ENCODE results near the gene CFAP54. TPM values are rescaled to one million over a fixed set of nuclear protein-coding genes. Genes with fewer than 3 reads are reported as not detected.

Gene CFAP54
- total and polyA plus RNA-seq, 2 donors (not counting 1 experiment from before 2014, with no cell fraction given) = 0.93 to 7.1 TPM

- H4K20me1 ChIP-seq (ENCODE audit: control insufficient read depth, extremely low read depth, insufficient read depth, low read length) = no peaks in the 10 kb centered on the region
- no peaks in the 10 kb centered on the region for H3K79me2 ChIP-seq (ENCODE audit: control insufficient read depth, insufficient read depth, low read length)
- peak; percentile 29 to 35 for DNase-seq (ENCODE audit: low read depth in 2 of 2)
- H3K27me3 ChIP-seq (ENCODE audit: control insufficient read depth, insufficient read depth, low read length) = no peaks in the 10 kb centered on the region
- no peak overlapping the region for H3K4me3 ChIP-seq (replicated peaks in 1 of 4; ENCODE audit: control extremely low read depth in 1 of 4, insufficient read depth in 1 of 4, low read depth in 3 of 4, low read length in 4 of 4)
- H3K9me3 ChIP-seq (ENCODE audit: control insufficient read depth, insufficient read depth, low read depth, low read length) = no peaks in the 10 kb centered on the region
- H3K36me3 ChIP-seq (ENCODE audit: control insufficient read depth, insufficient read depth, low read length) = no peaks in the 10 kb centered on the region
- H3K9ac ChIP-seq (ENCODE audit: insufficient read depth, low read length) = no peak overlapping the region
- no peak overlapping the region for H2AFZ ChIP-seq (ENCODE audit: low read length)
- no peak overlapping the region for H3K27ac ChIP-seq (ENCODE audit: insufficient read depth, low read length)
- H3K4me1 ChIP-seq (ENCODE audit: control insufficient read depth, extremely low read depth, insufficient read depth, low read length) = no peaks in the 10 kb centered on the region
- no peak for TF ChIP-seq EZH2 (IDR thresholded peaks at IDR 0.05; ENCODE audit: low read length, missing control alignments)
- TF ChIP-seq CTCF (conservative IDR thresholded peaks at IDR 0.05 in 1 of 2, IDR thresholded peaks at IDR 0.05 in 1 of 2; ENCODE audit: low read depth in 1 of 2, low read length in 2 of 2) = no peak
- no peak overlapping the region for H3K4me2 ChIP-seq (ENCODE audit: extremely low read depth, insufficient read depth, low read length)
Observed at GRCh38 chr12:96520767-96521166, 31.4 kb downstream of the CFAP54 start.

- H3K4me2 ChIP-seq (ENCODE audit: extremely low read depth, insufficient read depth, low read length) = no peak overlapping the region
- TF ChIP-seq CTCF (conservative IDR thresholded peaks at IDR 0.05 in 1 of 2, IDR thresholded peaks at IDR 0.05 in 1 of 2; ENCODE audit: low read depth in 1 of 2, low read length in 2 of 2) = no peak
- no peak for TF ChIP-seq EZH2 (IDR thresholded peaks at IDR 0.05; ENCODE audit: low read length, missing control alignments)
- H3K79me2 ChIP-seq (ENCODE audit: control insufficient read depth, insufficient read depth, low read length) = no peaks in the 10 kb centered on the region
- H3K4me3 ChIP-seq (replicated peaks in 1 of 4; ENCODE audit: control extremely low read depth in 1 of 4, insufficient read depth in 1 of 4, low read depth in 3 of 4, low read length in 4 of 4) = no peak overlapping the region
- no peaks in the 10 kb centered on the region for H3K36me3 ChIP-seq (ENCODE audit: control insufficient read depth, insufficient read depth, low read length)
- DNase-seq (ENCODE audit: low read depth in 2 of 2) = no peak
- H2AFZ ChIP-seq (ENCODE audit: low read length) = no peak overlapping the region
- no peak overlapping the region for H3K9ac ChIP-seq (ENCODE audit: insufficient read depth, low read length)
- H3K9me3 ChIP-seq (ENCODE audit: control insufficient read depth, insufficient read depth, low read depth, low read length) = no peaks in the 10 kb centered on the region
- H3K27ac ChIP-seq (ENCODE audit: insufficient read depth, low read length) = no peak overlapping the region
- H4K20me1 ChIP-seq (ENCODE audit: control insufficient read depth, extremely low read depth, insufficient read depth, low read length) = no peaks in the 10 kb centered on the region
- no peaks in the 10 kb centered on the region for H3K4me1 ChIP-seq (ENCODE audit: control insufficient read depth, extremely low read depth, insufficient read depth, low read length)
- H3K27me3 ChIP-seq (ENCODE audit: control insufficient read depth, insufficient read depth, low read length) = no peaks in the 10 kb centered on the region
Observed at GRCh38 chr12:96521895-96522682, 32.7 kb downstream of the CFAP54 start.

GRCh38 chr12:96522690-96523089 lies 33.3 kb downstream of the CFAP54 start:
- H3K9me3 ChIP-seq (ENCODE audit: control insufficient read depth, insufficient read depth, low read depth, low read length) = no peaks in the 10 kb centered on the region
- H4K20me1 ChIP-seq (ENCODE audit: control insufficient read depth, extremely low read depth, insufficient read depth, low read length) = no peaks in the 10 kb centered on the region
- H3K27ac ChIP-seq (ENCODE audit: insufficient read depth, low read length) = no peak overlapping the region
- H3K9ac ChIP-seq (ENCODE audit: insufficient read depth, low read length) = no peak overlapping the region
- no peak overlapping the region for H3K4me2 ChIP-seq (ENCODE audit: extremely low read depth, insufficient read depth, low read length)
- H3K27me3 ChIP-seq (ENCODE audit: control insufficient read depth, insufficient read depth, low read length) = no peaks in the 10 kb centered on the region
- H3K4me3 ChIP-seq (replicated peaks in 1 of 4; ENCODE audit: control extremely low read depth in 1 of 4, insufficient read depth in 1 of 4, low read depth in 3 of 4, low read length in 4 of 4) = no peak overlapping the region
- TF ChIP-seq EZH2 (IDR thresholded peaks at IDR 0.05; ENCODE audit: low read length, missing control alignments) (no peak), CTCF (conservative IDR thresholded peaks at IDR 0.05 in 1 of 2, IDR thresholded peaks at IDR 0.05 in 1 of 2; ENCODE audit: low read depth in 1 of 2, low read length in 2 of 2) (no peak)
- H3K79me2 ChIP-seq (ENCODE audit: control insufficient read depth, insufficient read depth, low read length) = no peaks in the 10 kb centered on the region
- no peaks in the 10 kb centered on the region for H3K4me1 ChIP-seq (ENCODE audit: control insufficient read depth, extremely low read depth, insufficient read depth, low read length)
- no peak for DNase-seq (ENCODE audit: low read depth in 2 of 2)
- no peak overlapping the region for H2AFZ ChIP-seq (ENCODE audit: low read length)
- H3K36me3 ChIP-seq (ENCODE audit: control insufficient read depth, insufficient read depth, low read length) = no peaks in the 10 kb centered on the region

Measured in fibroblast of lung (primary cell).